Activated CD4-positive, alpha-beta T cell treated with anti-CD3 and anti-CD28 coated beads for 24 hours (primary cell): Measurements from ENCODE around the gene SNX20.

ENCODE experiments used
- DNase-seq, 2 donors: peaks; one replicate each; pipeline ENCODE4 v3.0.0-alpha.2; 2020; ENCODE audit warnings: low read depth in 2 of 2

The SNX20 gene

GRCh38 chr16:50679676-50680555 is 1.2 kb downstream of the SNX20 start:
- DNase-seq, result no peak

- DNase-seq, result no peak
Measured at GRCh38 chr16:50679266-50679665, 1.8 kb downstream of the SNX20 start.

DNA sequence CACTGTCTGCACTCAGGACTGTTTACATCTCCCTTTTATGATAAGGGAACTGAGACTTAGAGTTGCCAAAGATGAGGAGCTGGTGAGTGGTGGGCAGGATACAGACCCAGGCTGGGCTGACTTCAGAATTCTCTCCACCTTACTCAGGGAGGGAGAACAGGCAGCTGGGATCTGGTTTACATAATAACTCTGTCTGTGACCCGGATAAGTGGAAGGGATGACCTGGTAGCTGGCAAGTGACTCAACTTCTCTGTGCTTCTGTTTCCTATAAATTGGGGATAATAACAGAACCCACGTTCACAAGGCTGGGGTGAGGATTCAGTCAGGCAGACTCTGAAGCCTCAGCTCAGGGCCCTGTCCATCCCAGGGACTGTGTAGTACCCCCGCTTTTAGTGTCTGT is 2.6 kb downstream of the SNX20 start:
- DNase-seq, result no peak

DNA sequence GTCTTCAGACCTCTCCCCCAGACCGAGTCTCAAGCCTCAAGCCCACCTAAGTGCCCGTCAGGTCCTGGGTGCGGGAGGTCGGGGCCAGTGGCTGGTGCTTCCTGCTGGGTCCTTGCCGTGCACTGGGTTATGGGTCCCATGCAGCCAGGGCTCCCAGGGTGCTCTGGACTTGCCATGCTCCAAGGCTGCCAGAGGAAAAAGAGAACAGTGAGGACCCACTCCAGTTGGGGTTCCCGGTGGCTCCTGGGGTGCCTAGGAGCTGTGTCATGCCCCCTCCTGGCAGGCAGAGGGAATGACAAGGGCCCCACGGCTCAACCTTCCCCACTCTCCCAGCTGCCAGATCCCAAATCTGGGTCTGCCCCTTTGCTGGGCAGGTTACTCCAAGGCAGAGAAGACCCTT is 3.8 kb downstream of the SNX20 start:
- no peak for DNase-seq

DNA sequence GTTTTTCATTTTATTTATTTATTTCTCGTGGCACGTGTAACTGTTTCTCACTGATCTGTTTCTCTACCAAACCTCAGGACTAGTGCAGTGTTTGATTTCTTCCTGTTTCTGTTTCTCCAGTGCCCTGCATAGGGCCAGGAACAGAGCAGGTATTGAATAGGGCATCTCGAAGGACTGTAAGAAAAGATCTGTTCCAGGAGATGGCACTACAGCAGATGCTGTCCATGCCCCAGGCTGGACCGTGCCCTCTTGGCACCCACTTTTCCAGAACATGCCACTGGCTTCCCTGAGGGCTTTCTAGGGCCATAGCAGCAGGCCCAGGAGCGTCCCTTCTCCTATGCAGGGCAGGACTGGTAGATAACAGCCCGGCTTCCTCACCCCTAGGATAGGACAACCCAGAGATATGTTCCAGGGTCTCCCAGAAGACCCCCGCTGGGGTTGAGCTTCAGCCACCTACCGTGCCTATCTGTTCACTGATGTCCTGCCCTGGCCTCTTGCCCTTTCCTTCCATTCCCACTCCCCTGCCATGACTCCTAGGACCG is 4.4 kb downstream of the SNX20 start:
- no peak for DNase-seq

DNA sequence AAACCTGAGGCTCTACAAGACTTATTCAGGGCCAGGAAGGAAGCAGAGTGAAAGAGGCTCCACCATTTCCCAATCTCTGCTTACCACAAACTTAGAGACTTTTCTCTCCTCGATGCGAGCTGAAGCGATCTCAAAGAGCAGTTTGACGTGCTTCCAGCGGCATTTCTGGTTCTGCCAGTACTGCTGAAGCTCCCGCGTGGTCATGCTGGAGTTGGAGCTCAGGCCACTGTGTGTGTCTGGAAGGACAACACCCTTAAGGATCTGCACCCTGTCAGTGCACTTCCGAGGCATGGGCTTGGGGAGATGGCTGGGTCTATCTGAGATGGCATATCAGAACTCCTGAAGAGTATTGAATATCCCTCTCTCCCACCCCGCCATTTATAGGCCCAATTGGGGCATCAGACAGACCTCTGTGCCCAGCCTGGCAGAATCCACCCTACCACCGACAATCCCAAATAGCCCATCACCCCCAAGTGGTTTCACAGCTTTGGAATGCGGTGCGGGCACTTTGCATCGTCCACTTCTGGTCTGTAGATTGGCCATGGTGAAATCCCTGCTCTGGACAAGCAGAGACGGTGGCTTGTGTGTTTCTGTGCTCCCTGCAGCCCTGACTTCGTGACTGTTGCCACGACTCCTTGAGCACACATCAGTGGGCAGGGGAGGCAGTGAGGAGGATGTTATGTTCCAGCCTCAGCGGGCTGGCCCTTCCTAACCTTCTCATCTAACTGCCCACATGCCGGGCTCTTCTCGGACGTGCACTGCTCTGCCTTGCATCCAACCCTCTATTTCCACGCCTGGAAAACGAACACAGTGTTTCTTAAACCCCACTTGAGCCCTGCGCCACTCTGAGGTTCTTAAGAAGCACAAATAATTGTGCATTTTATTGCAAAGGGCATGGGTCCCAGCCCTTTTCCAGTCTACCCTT is 5.2 kb downstream of the SNX20 start:
- DNase-seq, result no peak

GRCh38 chr16:50674831-50675230 is 6.3 kb downstream of the SNX20 start:
- no peak for DNase-seq

GRCh38 chr16:50673496-50674275 is 7.4 kb downstream of the SNX20 start:
- no peak for DNase-seq

DNA sequence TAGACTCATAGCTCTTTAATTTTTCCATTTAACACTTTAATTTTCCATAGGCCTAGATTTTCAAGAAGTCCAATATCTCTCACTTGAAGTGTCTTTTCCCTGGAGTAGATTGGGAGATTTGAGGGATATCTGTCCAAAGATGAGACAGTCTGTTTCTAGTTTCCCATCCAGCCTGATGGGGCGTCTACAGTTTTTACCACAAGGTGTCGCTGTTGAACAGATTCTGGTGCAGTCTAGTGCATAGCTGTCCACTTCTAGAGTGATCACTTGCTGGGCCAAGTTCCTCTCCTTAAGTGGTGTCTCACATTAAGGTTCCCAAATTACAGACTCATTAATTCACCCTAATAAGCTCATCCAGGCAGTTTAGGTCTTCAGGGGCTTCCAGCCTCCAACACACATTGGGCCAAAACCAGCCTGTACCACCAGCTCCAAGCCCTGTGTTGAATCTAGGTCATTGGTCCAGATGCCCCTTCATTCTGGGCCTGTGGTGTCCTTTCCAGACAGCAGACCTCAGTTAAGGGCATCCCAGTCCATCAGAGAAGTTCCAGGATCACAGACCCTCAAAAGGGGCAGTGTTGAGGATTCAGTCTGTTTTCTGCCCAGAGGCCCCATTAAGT is 9.4 kb downstream of the SNX20 start:
- DNase-seq, result peak; percentile 37 to 51

GRCh38 chr16:50670476-50670875 is 10.6 kb downstream of the SNX20 start:
- DNase-seq, result no peak

DNA sequence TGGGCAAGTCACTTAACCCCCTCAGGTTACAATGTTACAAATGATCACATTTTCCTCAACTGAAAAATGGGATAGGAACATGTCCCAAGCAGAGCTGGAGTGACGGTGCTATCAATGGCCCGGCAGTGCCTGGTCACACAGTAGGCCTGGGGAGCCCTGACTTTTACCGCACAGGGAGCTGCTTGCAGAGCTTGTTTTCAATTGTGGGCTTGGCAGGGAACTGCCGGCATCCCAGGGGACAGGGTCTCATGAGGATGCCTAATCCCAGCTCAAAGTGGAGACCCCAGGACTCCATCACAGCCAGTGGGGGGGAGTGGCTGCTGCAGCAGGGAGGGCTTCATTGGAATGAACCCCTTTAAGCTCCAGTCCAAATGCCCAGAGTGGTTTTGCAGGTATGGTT is 11.4 kb downstream of the SNX20 start:
- no peak for DNase-seq

DNA sequence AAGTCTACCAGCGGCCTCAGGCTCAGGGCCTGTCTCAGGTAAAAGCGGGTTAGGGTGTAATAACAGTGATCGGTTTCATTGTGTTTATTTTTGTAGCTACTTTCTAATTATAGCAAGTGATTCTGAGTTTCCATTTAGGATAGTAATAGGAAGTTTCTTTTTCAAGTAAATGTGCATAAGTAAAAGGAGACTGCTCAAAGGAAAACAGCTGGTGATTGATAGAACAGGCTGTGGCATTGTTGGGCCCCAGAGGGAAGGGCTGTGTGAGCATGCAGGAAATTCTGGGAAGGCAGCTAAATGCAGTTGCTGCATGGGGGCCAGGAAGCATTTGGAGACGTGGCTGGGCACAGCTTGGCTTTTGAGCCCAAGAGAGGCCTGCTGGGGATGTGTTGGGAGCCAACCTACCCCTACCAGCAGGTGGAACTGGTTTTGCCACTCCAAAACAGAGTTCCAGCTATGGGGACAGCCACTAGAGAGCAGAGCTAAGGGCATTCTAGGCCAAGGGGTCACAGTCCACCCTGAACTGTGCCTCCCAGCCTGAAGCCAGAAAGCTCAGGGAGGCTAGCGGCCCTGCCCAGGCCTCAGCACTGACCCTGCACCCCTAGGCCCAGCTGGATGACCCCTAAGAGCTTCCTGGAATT is 12.6 kb downstream of the SNX20 start:
- no peak for DNase-seq

- DNase-seq, result no peak
Measured at GRCh38 chr16:50667497-50668367, 13.4 kb downstream of the SNX20 start.

DNA sequence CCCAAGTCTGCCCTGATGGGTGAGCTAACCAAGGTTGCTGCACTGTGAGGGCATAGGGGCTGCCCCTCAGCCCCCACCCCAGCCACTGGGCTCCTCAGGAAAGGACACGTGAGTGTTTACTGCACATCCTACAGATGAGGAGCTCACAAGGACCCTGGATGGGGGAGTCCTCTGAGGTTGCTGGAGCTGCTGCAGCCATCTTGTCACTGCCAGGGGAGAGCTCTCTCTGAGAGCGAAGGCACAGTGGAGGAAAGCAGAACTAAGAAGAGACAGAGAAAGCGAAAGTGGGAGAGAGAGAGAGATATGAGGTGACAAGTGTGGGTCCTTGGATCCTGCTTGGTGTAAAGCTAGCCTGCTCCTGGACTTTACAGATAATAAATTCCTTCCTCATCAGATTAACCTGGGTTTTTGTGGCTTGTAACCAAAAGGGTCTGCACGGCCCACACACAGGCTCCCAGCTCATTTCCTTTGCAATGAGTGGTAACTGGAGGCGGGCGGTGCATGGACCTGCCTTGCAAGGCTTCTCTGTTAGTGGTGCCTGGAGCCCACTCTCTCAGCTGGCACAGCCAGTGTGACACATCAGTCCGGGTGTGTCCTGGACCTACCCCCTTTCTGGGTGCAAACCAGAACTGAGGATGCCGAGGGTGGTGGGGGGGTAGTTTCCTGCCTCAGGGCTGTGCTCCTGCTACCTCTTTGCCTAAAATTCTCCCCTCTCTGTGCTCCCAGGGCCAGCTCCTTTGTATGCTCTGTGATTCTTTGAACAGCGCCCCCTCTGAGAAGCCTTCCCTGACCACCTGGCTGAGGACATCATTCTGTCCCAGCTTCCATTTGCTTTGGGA is 14.2 kb downstream of the SNX20 start:
- DNase-seq, result peak in 1 of 2 donors; percentile 29

GRCh38 chr16:50665128-50665878 is 15.8 kb downstream of the SNX20 start:
- DNase-seq, result peak; percentile 77 to 78

GRCh38 chr16:50664270-50664669 is 16.8 kb downstream of the SNX20 start:
- no peak for DNase-seq

DNA sequence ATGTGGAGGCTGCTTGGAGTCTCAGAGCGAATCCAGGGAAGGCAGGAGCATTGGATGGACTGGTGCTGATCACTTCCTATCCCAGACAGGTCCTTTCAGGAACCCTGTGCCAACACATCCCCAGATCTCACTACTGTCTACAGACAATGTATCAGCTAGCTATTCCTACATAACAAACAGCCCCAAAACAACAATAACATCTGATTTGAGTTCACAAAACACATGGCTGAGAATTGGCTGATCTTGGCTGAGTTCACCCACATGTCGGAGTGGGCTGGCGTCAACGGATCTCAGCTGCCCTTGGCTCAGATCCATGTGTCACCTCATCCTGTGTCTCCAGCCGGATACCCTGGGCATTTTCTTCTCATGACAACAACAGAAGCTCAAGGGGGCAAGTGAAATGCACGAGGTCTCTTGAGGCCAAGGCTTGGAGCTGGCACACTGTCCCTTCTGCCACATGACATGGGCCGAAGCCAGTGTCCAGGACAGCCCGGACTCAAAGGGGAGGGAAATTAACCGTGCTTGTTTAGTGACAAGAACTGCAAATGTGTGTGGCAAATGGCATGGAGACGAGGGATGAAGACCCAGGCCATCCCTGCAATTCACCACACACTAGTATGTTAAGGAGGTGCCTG is 18.7 kb downstream of the SNX20 start:
- DNase-seq, result no peak

- no peak for DNase-seq
Measured at GRCh38 chr16:50659806-50660205, 21.3 kb downstream of the SNX20 start.
